HCEC 1CT (cell line): ENCODE results near the gene TCEANC.

Experiments
- DNase-seq: peaks from one replicate; pipeline ENCODE4 v3.0.0-alpha.2; 2017

Gene TCEANC

GRCh38 chrX:13693341-13693961 lies 40.5 kb downstream of the TCEANC start:
- no peak for DNase-seq

- no peak for DNase-seq
These were observed 41.4 kb downstream of the TCEANC start for GRCh38 chrX:13694359-13694758.

- no peak for DNase-seq
These were observed 42.0 kb downstream of the TCEANC start for GRCh38 chrX:13694983-13695382.

GRCh38 chrX:13695601-13696115 lies 42.7 kb downstream of the TCEANC start:
- no peak for DNase-seq

GRCh38 chrX:13697455-13697854 lies 44.5 kb downstream of the TCEANC start:
- DNase-seq, result no peak

GRCh38 chrX:13697976-13698375 lies 45.0 kb downstream of the TCEANC start:
- no peak for DNase-seq

GRCh38 chrX:13698432-13698831 lies 45.5 kb downstream of the TCEANC start:
- no peak for DNase-seq

GRCh38 chrX:13699183-13699826 lies 46.4 kb downstream of the TCEANC start:
- peak; percentile 3 for DNase-seq

- DNase-seq, result peak; percentile 23
These were observed 47.4 kb downstream of the TCEANC start for GRCh38 chrX:13700380-13700779.

GRCh38 chrX:13702111-13702789 lies 49.3 kb downstream of the TCEANC start:
- no peak for DNase-seq

- no peak for DNase-seq
These were observed 50.2 kb downstream of the TCEANC start for GRCh38 chrX:13703135-13703534.

- DNase-seq, result no peak
These were observed 50.6 kb downstream of the TCEANC start for GRCh38 chrX:13703589-13703988.

- no peak for DNase-seq
These were observed 58.2 kb downstream of the TCEANC start for GRCh38 chrX:13711141-13711540.
